Neural progenitor cell (in vitro differentiated cells): Measurements from ENCODE around the gene PPP1CA.
"Not testable (repeated sequence)": the region's sequence is repeated elsewhere in the genome, so short reads cannot be mapped to it uniquely, and the experiment has no call there.

Experiments used
- CTCF ChIP-seq: fragments of 200-600 bp; sonication (generic); IDR thresholded peaks from 2 replicates; pipeline ENCODE4 v1.5.1; 2017; ENCODE audit warnings: antibody characterized with exemption, mild to moderate bottlenecking
- EZH2 ChIP-seq: fragments of 200-600 bp; sonication (generic); IDR thresholded peaks from 2 replicates; pipeline ENCODE4 v1.6.1; 2017; ENCODE audit warnings: antibody characterized with exemption, mild to moderate bottlenecking, moderate library complexity
- EZH2phosphoT487 ChIP-seq: fragments of 200-600 bp; sonication (generic); IDR thresholded peaks from 2 replicates; pipeline ENCODE4 v1.6.1; 2017; ENCODE audit warnings: antibody characterized with exemption

GRCh38 chr11:67427364-67427859 lies 25.8 kb upstream of the PPP1CA start:
- TF ChIP-seq EZH2, CTCF, EZH2phosphoT487: not testable (repeated sequence)
